ENCODE measurements around the gene FGGY. TPM values are rescaled to one million over a fixed set of nuclear protein-coding genes. Genes with fewer than 3 reads are reported as not detected.
"Not testable (repeated sequence)": the region's sequence is repeated elsewhere in the genome, so short reads cannot be mapped to it uniquely, and the experiment has no call there.

FGGY gene
- total RNA-seq, 2 donors from 2014 or later = 16.0 to 21.8 TPM

GRCh38 chr1:59523745-59524450, 227.0 kb downstream of the FGGY start:
- Histone ChIP-seq H3K9me3 (no peaks in the 10 kb centered on the region), H3K4me1 (peaks cover 0 to 22% of the 10 kb centered on the region in 2 donors), H3K27ac (no peak overlapping the region), H3K4me3 (no peak overlapping the region), H3K36me3 (no peaks in the 10 kb centered on the region), H3K27me3 (no peaks in the 10 kb centered on the region)
- no peak for TF ChIP-seq CTCF (IDR thresholded peaks at IDR 0.05)
- DNase-seq (ENCODE audit: low spot score) = no peak

- H3K9me3 ChIP-seq = no peaks in the 10 kb centered on the region
- H3K27ac ChIP-seq = no peak overlapping the region
- no peak for DNase-seq (ENCODE audit: low spot score)
- H3K4me3 ChIP-seq = no peak overlapping the region
- no peaks in the 10 kb centered on the region for H3K27me3 ChIP-seq
- peaks cover 0 to 6% of the 10 kb centered on the region in 2 donors for H3K4me1 ChIP-seq
- no peaks in the 10 kb centered on the region for H3K36me3 ChIP-seq
- TF ChIP-seq CTCF (IDR thresholded peaks at IDR 0.05) = no peak
These were observed 229.3 kb downstream of the FGGY start for GRCh38 chr1:59526240-59526639.

- Histone ChIP-seq H3K36me3 (no peaks in the 10 kb centered on the region), H3K9me3 (no peaks in the 10 kb centered on the region), H3K27me3 (no peaks in the 10 kb centered on the region), H3K4me3 (no peak overlapping the region), H3K27ac (no peak overlapping the region), H3K4me1 (no peaks in the 10 kb centered on the region)
- no peak for DNase-seq (ENCODE audit: low spot score)
- no peak for TF ChIP-seq CTCF (IDR thresholded peaks at IDR 0.05)
These were observed 231.6 kb downstream of the FGGY start for GRCh38 chr1:59528471-59528870.

GRCh38 chr1:59528900-59529299, 232.0 kb downstream of the FGGY start:
- Histone ChIP-seq H3K27me3 (no peaks in the 10 kb centered on the region), H3K4me1 (no peaks in the 10 kb centered on the region), H3K27ac (no peak overlapping the region), H3K9me3 (no peaks in the 10 kb centered on the region), H3K36me3 (no peaks in the 10 kb centered on the region), H3K4me3 (no peak overlapping the region)
- DNase-seq (ENCODE audit: low spot score) = no peak
- no peak for TF ChIP-seq CTCF (IDR thresholded peaks at IDR 0.05)

- no peaks in the 10 kb centered on the region for H3K9me3 ChIP-seq
- H3K27me3 ChIP-seq = no peaks in the 10 kb centered on the region
- no peak overlapping the region for H3K4me3 ChIP-seq
- no peaks in the 10 kb centered on the region for H3K36me3 ChIP-seq
- no peak for TF ChIP-seq CTCF (IDR thresholded peaks at IDR 0.05)
- no peak for DNase-seq (ENCODE audit: low spot score)
- no peak overlapping the region for H3K27ac ChIP-seq
- no peaks in the 10 kb centered on the region for H3K4me1 ChIP-seq
These were observed 233.2 kb downstream of the FGGY start for GRCh38 chr1:59530119-59530518.

DNA sequence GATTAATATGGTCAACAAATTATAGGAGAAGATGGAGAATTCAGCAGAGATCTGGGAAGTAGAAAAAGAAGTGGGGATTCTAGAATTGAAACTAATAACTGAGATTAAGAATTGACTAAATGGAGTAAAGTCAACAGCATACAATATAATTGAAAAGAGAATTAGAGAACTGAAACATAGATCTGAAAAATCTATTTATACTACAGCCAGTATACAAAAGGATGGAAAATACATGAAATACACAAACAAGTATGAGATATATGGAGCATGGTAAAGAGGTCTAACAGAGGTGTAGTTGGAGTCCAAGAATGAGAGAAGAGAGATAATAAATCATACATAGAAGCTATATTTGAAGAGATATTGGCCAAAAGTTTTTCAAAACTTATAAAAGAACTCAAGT, 235.2 kb downstream of the FGGY start:
- no peak for TF ChIP-seq CTCF (IDR thresholded peaks at IDR 0.05)
- DNase-seq (ENCODE audit: low spot score) = no peak
- Histone ChIP-seq H3K36me3 (no peaks in the 10 kb centered on the region), H3K9me3 (no peaks in the 10 kb centered on the region), H3K27me3 (no peaks in the 10 kb centered on the region), H3K4me1 (no peaks in the 10 kb centered on the region), H3K4me3 (no peak overlapping the region), H3K27ac (no peak overlapping the region)

- not testable (repeated sequence) for H3K9me3 ChIP-seq; H3K36me3 ChIP-seq; H3K4me1 ChIP-seq; H3K4me3 ChIP-seq; H3K27ac ChIP-seq; H3K27me3 ChIP-seq; DNase-seq (ENCODE audit: low spot score)
These were observed 241.6 kb downstream of the FGGY start for GRCh38 chr1:59538476-59538875.
